SU-DHL-6 (cell line): ENCODE results near the gene BFSP1.

ENCODE experiments used
- H2AFZ ChIP-seq: fragments of 200-600 bp; sonication (generic); 2 replicates; pipeline ENCODE4 v1.6.1; 2014; ENCODE audit warnings: low read depth, mild to moderate bottlenecking, moderate library complexity, mixed read lengths, antibody characterized with exemption, low read length; ENCODE audit not compliant: severe bottlenecking
- H3F3A ChIP-seq: fragments of 200-600 bp; shearing (Covaris generic); 2 replicates; pipeline ENCODE4 v1.6.0; 2016; ENCODE audit warnings: antibody characterized with exemption, mild to moderate bottlenecking; ENCODE audit not compliant: insufficient read depth
- H3K27ac ChIP-seq: fragments of 200-600 bp; sonication (generic); 2 replicates; pipeline ENCODE4 v1.5.1; 2016; ENCODE audit warnings: low read depth, mild to moderate bottlenecking, low read length, moderate library complexity, mixed read lengths
- H3K27me3 ChIP-seq: fragments of 200-600 bp; sonication (generic), shearing (Covaris generic); 2 replicates; pipeline ENCODE4 v1.6.0; 2014; ENCODE audit warnings: mild to moderate bottlenecking, low read length
- H3K36me3 ChIP-seq: fragments of 200-600 bp; sonication (generic); 2 replicates; pipeline ENCODE4 v1.6.1; 2014; ENCODE audit warnings: mild to moderate bottlenecking, low read length, mixed read lengths
- H3K4me2 ChIP-seq: fragments of 300-600, 200-600 bp; shearing (Covaris generic), sonication (generic); 2 replicates; pipeline ENCODE4 v1.6.0; 2014; ENCODE audit warnings: low read length, low read depth, mild to moderate bottlenecking; ENCODE audit not compliant: poor library complexity, severe bottlenecking
- H3K4me3 ChIP-seq: fragments of 200-600 bp; sonication (generic); 2 replicates; pipeline ENCODE4 v1.5.1; 2014; ENCODE audit warnings: antibody characterized with exemption, low read length, mild to moderate bottlenecking, mixed read lengths; ENCODE audit not compliant: insufficient read depth, poor library complexity, severe bottlenecking
- H3K79me2 ChIP-seq: fragments of 200-600 bp; sonication (generic); 2 replicates; pipeline ENCODE4 v1.6.1; 2014; ENCODE audit warnings: mild to moderate bottlenecking, low read length, moderate library complexity; ENCODE audit not compliant: insufficient read depth
- H3K9ac ChIP-seq: fragments of 200-600 bp; sonication (generic); 2 replicates; pipeline ENCODE4 v1.7.0; 2014; ENCODE audit warnings: mild to moderate bottlenecking, low read length
- H3K9me2 ChIP-seq: fragments of 200-600 bp; sonication (generic); replicated peaks from 2 replicates; pipeline ENCODE4 v1.6.1; 2014; ENCODE audit warnings: low read length; ENCODE audit not compliant: insufficient read depth
- H3K9me3 ChIP-seq: fragments of 200-600 bp; sonication (generic); 2 replicates; pipeline ENCODE4 v1.6.1; 2014; ENCODE audit warnings: low read length, mixed read lengths; ENCODE audit not compliant: insufficient read depth
- H4K20me1 ChIP-seq: fragments of 200-600 bp; sonication (generic); 2 replicates; pipeline ENCODE4 v1.6.1; 2014; ENCODE audit warnings: low read depth, mild to moderate bottlenecking, antibody characterized with exemption, low read length, moderate library complexity, mixed read lengths
- CTCF ChIP-seq: fragments of 200-600 bp; sonication (generic); IDR thresholded peaks from one replicate; pipeline ENCODE4 v1.5.1; 2017; ENCODE audit warnings: antibody characterized with exemption, mild to moderate bottlenecking, low read length, moderate library complexity; ENCODE audit not compliant: insufficient read depth, poor library complexity, severe bottlenecking
- EZH2phosphoT487 ChIP-seq: fragments of 200-600 bp; sonication (generic), shearing (Covaris generic); conservative IDR thresholded peaks from 2 replicates; pipeline ENCODE4 v1.6.1; 2018; ENCODE audit warnings: mild to moderate bottlenecking, antibody characterized with exemption, low read length, moderate library complexity, mixed read lengths

BFSP1 gene

DNA sequence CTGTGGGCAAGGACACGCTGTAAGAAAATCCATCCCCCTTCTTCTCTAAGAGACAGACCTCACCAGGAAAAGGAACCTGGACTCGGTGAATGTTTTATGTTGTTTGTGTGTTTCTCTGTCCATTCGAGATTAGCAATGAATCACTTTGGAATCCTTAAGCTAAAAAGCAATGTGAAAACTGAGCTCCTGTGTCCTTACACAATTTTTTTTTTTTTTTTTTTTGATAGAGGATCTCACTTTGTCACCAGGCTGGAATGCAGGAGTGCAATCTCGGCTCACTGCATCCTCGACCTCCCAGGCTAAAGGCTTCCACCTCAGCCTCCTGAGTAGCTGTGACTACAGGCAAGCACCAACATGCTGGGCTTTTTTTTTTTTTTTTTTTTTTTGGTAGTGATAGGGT lies 32.1 kb downstream of the BFSP1 start:
- no peaks in the 10 kb centered on the region for H4K20me1 ChIP-seq
- H3K9ac ChIP-seq: no peak overlapping the region
- H3K4me3 ChIP-seq: no peak overlapping the region
- no peaks in the 10 kb centered on the region for H3F3A ChIP-seq
- H3K36me3 ChIP-seq: no peaks in the 10 kb centered on the region
- TF ChIP-seq CTCF (no peak), EZH2phosphoT487 (no peak)
- no peaks in the 10 kb centered on the region for H3K79me2 ChIP-seq
- H3K27me3 ChIP-seq: no peaks in the 10 kb centered on the region
- no peak overlapping the region for H2AFZ ChIP-seq
- H3K9me2 ChIP-seq: no peaks in the 10 kb centered on the region
- H3K9me3 ChIP-seq: no peaks in the 10 kb centered on the region
- H3K27ac ChIP-seq: no peak overlapping the region
- H3K4me2 ChIP-seq: no peak overlapping the region

DNA sequence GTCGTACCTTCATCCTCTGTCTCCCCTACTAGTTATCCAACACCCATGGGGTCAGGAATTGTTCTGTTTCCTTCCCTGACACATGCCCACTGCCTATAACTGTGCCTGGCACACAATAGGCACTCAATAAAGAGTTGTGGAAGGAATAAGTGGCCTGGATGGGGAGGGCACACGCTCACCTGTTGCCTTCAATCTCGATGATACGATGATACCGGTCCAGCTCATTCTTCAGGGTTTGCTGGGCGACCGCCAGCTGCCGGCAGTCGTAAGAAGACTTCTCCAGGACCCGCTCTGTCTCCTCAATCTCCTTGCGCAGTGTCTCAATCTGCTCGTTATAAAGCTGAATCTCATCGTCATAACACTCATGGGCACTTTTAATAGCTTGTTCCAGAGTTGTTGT lies 32.5 kb downstream of the BFSP1 start:
- H3K9me3 ChIP-seq: no peaks in the 10 kb centered on the region
- H3K27ac ChIP-seq: no peak overlapping the region
- no peaks in the 10 kb centered on the region for H4K20me1 ChIP-seq
- H3F3A ChIP-seq: no peaks in the 10 kb centered on the region
- no peak overlapping the region for H3K4me3 ChIP-seq
- no peak for TF ChIP-seq CTCF
- TF ChIP-seq EZH2phosphoT487: no peak
- no peak overlapping the region for H3K4me2 ChIP-seq
- no peaks in the 10 kb centered on the region for H3K27me3 ChIP-seq
- no peaks in the 10 kb centered on the region for H3K36me3 ChIP-seq
- no peaks in the 10 kb centered on the region for H3K9me2 ChIP-seq
- H3K79me2 ChIP-seq: no peaks in the 10 kb centered on the region
- H3K9ac ChIP-seq: no peak overlapping the region
- no peak overlapping the region for H2AFZ ChIP-seq

GRCh38 chr20:17497821-17498580 lies 33.2 kb downstream of the BFSP1 start:
- Histone ChIP-seq H2AFZ (no peak overlapping the region), H3K9me3 (no peaks in the 10 kb centered on the region), H3K27ac (no peak overlapping the region), H3K4me3 (no peak overlapping the region), H3K79me2 (no peaks in the 10 kb centered on the region), H4K20me1 (no peaks in the 10 kb centered on the region), H3K9me2 (no peaks in the 10 kb centered on the region), H3F3A (no peaks in the 10 kb centered on the region), H3K36me3 (no peaks in the 10 kb centered on the region), H3K27me3 (no peaks in the 10 kb centered on the region), H3K9ac (no peak overlapping the region), H3K4me2 (no peak overlapping the region)
- TF ChIP-seq EZH2phosphoT487 (no peak), CTCF (no peak)
